Hypothalamus (tissue), 51 donors: Measurements from ENCODE around the gene DYRK2.

Source experiments
- DNase-seq, 51 donors: peaks; one replicate each; lab custom pipeline; 2025; lab: John Stamatoyannopoulos, UW

Gene DYRK2

DNA sequence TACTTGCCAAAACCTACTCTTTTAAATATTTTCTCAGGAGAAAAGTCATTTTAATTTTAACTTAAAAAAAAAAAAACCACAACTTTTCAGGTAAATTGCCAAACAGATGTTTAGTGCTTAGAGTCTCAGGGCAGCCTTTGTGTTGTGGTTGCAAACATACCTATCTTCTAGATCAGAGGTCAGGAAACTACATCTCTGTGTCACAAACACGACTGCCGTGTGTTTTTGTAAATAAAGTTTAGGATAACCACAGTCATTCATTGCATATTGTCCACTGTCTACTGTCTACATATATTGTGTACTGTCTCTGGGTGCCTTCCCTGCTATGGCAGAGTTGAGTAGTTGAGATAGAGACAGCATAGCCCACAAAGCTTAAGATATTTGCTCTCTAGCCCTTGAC, 48.9 kb downstream of the DYRK2 start:
- DNase-seq = no peak

DNA sequence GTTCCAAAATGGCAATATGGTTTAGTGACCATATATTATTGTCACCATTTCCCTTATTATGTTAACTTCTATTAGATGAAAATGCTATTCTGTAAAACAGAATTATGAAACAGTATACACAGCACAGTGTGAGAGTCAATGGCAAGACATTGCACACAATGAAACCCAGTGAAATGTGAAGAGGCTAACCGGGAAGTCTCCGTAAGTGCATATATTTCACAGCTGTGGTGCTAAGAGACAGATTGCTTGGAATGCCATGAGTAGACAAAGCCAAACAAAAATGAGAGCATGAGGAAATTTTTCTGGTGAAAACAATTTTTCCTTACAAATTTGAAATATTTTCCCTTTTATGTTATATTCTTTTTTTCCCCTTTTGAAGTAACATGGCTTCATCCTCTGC, 49.4 kb downstream of the DYRK2 start:
- DNase-seq = no peak

DNA sequence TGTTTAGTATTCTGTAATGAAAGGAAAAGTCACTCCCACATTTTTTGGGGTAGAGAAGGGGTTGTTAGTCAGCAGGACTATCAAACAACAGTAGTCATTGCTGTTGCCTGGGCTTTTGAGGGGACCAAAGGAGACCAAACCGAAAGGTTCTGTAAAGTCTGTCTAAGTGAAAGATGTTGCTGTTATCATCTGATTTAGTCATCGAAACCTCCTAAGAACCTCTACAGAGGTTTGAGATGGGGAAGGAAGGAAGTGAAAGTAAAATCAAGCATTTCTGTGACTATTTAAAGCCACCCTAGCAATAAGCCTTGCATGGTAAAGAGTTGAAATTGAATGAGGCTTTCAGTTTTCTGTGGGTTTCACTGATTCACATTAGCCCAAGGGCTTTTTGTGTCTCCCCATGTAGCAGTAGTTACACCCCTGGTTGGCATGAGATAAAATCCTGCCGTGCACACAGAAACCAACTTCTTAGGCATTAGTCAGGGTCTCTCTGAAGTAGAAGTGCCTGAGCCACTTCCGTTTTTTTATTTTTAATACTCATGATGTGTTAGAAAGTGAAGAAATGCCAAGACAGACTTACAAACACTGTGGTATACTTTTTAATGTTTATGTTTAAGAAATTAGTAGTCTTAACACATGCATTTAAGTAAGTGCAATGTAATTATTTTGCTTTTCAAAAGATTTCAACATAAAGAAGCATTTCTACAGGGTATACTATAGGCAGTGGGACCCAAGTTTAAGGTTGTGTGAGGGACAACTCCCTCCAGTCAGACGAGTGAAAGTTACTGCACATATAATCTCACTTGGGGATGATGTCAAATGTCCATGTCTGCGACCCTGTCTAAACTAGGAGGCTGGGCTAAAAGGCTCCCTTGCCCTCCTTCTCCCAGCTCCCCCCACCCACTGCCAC, 50.4 kb downstream of the DYRK2 start:
- peak in 1 of 51 donors; percentile 2 for DNase-seq

DNA sequence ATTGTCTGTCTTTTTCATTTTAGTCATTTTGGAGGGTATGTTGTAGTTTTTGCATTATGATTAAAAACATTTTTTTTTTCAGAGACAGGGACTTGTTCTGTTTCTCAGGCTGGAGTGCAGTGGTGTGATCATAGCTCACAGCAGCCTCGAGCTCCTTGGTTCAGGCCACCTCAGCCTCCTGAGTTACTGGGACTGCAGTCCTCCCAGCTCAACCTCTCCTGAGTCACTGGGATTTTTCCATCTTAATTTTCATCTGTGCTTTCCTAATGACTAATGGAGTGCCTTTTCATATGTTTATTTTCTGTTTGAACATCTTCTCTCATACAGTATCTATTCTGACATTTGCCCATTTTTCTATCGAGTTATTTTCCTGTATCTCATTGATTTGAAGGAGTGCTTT, 52.6 kb downstream of the DYRK2 start:
- DNase-seq = no peak

DNA sequence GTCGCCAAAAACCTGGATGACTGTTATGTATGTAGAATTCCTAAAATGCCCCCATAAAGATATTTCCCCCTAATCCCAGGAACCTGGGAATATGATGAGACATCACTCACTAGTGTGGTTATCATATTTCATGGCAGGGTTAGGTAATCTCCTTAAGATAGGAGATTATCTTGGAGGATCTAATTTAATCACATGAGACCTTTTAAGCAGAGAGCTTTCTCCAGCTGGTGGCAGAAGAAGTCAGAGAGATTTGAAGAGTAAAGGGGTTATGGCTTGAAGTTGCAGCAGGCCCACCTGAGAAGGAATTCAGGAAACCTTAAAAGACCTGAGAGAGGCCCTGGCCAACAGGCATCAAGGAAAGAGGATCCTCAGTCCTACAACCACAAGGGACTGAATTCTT, 53.6 kb downstream of the DYRK2 start:
- no peak for DNase-seq

DNA sequence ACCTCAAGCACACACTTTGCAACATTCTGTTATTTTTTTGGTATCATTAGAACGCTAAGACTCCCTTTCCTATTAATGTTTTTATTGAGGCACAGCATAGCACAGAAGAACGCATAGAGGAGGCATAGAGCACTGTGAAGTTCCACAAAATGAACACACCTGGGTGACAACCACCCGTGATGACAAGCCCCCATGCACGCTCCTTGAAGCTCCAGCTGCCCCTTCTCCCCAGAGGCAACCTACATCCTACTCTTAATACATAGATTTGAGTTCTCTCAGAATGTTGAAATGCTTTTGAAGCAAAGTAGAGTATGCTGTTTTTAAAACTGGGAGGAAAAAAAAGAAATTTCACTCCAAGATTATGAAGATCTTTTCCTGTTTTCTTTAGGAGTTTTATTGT, 55.5 kb downstream of the DYRK2 start:
- DNase-seq = no peak

DNA sequence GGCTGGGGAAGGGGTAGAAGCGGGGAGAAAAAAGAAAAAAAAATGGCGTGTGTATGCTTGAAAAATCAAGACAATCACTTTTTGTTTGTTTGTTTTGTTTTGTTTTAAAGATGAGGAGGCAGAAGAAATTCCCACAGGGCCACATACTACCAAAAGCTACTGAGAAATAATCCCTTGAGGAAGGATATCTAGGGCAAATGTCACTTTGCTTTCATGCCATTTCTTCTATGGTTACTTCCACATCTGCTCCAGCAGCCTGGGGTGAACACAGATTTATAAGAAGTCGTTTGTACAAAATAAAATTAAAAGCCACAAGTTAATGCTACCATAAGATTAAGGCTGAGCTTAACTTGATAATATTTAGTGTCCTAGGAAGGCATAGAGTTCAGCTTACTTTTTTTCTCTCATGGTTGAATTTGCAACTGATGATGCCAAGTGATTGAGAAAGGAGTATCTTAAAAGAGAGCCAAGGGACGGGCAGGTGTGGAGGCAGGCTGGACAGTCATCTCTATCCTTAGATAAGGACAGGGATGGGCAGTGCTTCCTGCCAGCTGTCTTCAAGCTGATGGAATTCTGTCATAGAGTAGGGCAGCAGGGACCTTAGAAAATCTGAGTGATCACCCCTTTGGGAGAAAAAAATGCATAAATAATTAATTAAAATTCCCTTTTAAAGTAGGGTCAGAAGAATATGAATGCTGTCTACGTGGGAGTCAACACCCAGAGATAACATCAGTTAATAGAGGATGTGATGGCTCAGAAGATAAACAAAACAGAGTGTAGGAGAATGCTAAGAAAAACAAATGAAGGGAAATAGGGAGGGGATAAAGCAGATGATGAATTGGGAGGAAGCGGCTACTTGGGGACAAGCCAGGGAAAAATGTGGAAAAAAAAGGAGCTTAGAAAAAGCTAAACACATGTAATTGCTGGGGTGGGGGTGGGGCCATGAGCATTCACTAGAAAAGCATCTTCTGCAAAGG, 57.1 kb downstream of the DYRK2 start:
- DNase-seq = no peak

DNA sequence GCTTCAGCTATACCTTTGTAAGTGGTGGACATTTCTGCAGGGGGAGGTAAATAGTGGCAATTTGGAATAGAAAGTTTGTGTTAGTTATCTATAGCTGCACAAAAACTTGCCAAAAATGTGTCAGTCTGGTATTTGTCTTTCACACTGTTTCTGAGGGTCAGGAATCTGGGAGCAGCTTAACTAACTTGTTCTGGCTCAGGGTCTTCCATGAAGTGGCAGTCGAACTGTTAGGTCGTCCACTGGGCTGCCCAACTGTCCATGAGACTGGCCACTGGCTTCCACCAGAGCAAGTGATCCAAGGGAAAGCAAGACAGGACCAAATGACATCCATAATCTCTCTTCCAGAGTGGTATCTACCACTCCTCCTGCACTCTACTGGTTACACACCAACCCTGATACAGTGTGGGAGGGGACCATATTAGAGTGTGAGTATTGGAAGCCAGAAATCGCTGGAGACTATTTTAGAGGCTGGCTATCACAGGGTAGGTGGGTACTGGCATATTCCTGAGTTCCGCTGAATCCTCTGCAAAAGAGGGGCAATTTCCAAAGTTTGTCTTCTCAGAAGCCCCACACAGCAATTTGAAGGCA, 60.9 kb downstream of the DYRK2 start:
- DNase-seq = no peak

DNA sequence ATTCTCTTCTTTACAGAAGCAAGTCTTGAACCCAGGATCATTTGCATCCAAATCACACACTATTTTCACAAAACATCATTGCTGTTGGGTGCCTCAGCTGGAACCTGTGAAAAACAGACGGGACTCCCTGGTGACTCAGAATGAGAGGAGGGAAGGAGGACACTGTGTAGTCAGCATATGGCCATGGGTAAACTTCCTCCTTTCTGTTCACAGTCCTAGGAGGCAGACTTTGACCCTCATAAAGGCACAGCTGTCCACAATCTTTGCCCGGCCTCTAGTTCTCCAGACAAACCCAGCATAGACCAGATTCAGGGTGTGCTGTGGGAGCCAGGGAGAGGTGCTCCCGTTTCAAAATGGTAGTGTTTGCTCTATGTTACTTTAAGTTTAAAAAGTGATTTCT, 62.0 kb downstream of the DYRK2 start:
- peak in 9 of 51 donors; percentile 2 to 19 (median 6) for DNase-seq

DNA sequence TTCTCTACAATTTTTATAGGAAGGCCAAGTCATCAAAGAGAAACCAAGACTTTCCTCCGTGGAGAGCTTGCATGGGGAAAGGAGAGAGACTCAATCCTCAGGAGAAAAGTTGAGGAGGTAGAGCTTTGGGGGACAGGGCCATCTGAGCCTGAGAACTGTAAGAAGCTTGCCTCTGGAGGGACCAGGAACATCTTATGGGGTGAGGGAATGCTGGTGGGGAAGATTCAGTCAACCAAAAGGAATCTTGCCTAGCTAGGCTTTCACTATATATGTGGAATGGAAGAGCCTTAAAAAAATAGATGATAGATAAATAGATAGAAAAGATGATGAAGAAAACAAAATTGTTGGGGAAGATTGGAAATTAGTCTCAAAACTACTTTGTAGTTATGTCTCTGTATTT, 63.5 kb downstream of the DYRK2 start:
- no peak for DNase-seq

DNA sequence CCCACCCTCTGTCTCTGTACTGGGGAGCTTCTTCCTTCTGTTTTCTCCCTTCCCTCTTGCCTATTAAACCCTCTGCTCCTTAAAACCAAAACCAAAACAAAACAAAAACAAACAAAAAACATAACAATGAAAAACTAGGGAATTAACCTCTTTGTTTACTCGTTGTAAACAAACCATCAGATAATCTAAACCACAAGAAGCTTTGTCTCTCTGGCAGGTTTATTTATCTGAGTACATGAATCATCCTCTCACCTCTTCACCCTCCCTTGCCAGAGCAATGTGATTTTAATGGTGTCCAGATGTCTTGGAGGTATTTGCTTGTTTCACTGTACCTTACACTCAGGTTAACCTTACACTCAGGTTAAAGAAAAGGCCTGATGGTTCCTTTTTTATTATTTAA, 66.1 kb downstream of the DYRK2 start:
- no peak for DNase-seq
